SK-N-SH (cell line): ENCODE data around the gene PDZD2. TPM values are rescaled to one million over a fixed set of nuclear protein-coding genes. Genes with fewer than 3 reads are reported as not detected.

ENCODE experiments used
- CTCF ChIA-PET: fragments of 300-600, 350-600 bp; formaldehyde crosslinking; extraction: SDS; loops from one replicate; lab custom pipeline; 2021; lab: Yijun Ruan, JAX
- POLR2A ChIA-PET: fragments of 350-600 bp; sonication (Branson Sonifier 250); formaldehyde crosslinking; extraction: SDS; loops from one replicate; lab custom pipeline; 2020; ENCODE audit warnings: antibody characterized with exemption, inconsistent platforms; lab: Yijun Ruan, JAX
- DNase-seq: peaks from one replicate; pipeline ENCODE4 v3.0.0; 2012
- H2AFZ ChIP-seq: fragments of 200-600 bp; sonication (generic); 2 replicates; pipeline ENCODE4 v1.8.1; 2016; ENCODE audit warnings: antibody characterized with exemption, mild to moderate bottlenecking, low read depth
- H3F3A ChIP-seq: fragments of 200-600 bp; sonication (generic); replicated peaks from 2 replicates; pipeline ENCODE3; 2016; ENCODE audit warnings: antibody characterized with exemption, mild to moderate bottlenecking; ENCODE audit not compliant: insufficient read depth
- H3K27ac ChIP-seq, 2 experiments: fragments of 200-500 bp in 1 of 2; fragments of 200-600 bp in 1 of 2; sonication (Bioruptor generic) in 1 of 2; sonication (generic), shearing (Covaris generic) in 1 of 2; 2 replicates each; pipeline versions ENCODE4 v1.5.1 to v1.6.1; 2014 to 2016; ENCODE audit warnings: low read depth in 2 of 2, inconsistent platforms in 1 of 2, low read length in 1 of 2, mild to moderate bottlenecking in 1 of 2, mixed read lengths in 1 of 2
- H3K27me3 ChIP-seq: fragments of 200-600 bp; sonication (generic), shearing (Covaris generic); 2 replicates; pipeline ENCODE4 v1.6.1; 2016; ENCODE audit warnings: mixed run types; ENCODE audit not compliant: insufficient read depth
- H3K36me3 ChIP-seq, 2 experiments: fragments of 200-500 bp in 1 of 2; fragments of 200-600 bp in 1 of 2; sonication (Bioruptor generic) in 1 of 2; sonication (generic) in 1 of 2; replicated peaks in 1 of 2; 2 replicates each; pipeline versions ENCODE3 to v1.5.1; 2014 to 2016; ENCODE audit warnings: low read length in 1 of 2, mild to moderate bottlenecking in 1 of 2; ENCODE audit not compliant: insufficient read depth in 2 of 2, control insufficient read depth in 1 of 2
- H3K4me1 ChIP-seq, 2 experiments: fragments of 200-500 bp in 1 of 2; fragments of 200-600 bp in 1 of 2; sonication (Bioruptor generic) in 1 of 2; sonication (generic), shearing (Covaris generic) in 1 of 2; 2 replicates each; pipeline versions ENCODE4 v1.5.1 to v1.6.1; 2014 to 2016; ENCODE audit warnings: low read depth in 1 of 2, low read length in 1 of 2, mixed run types in 1 of 2; ENCODE audit not compliant: insufficient read depth in 2 of 2, control insufficient read depth in 1 of 2
- H3K4me2 ChIP-seq: fragments of 200-600 bp; sonication (generic), shearing (Covaris generic); 2 replicates; pipeline ENCODE4 v1.6.1; 2017; ENCODE audit warnings: mixed run types
- H3K4me3 ChIP-seq, 2 experiments: fragments of 200-500 bp in 1 of 2; fragments of 200-600 bp in 1 of 2; sonication (Bioruptor generic) in 1 of 2; sonication (generic), shearing (Covaris generic) in 1 of 2; 2 replicates each; pipeline versions ENCODE4 v1.5.1 to v1.8.1; 2014 to 2016; ENCODE audit warnings: low read depth in 2 of 2, inconsistent platforms in 1 of 2, low read length in 1 of 2, mild to moderate bottlenecking in 1 of 2, mixed read lengths in 1 of 2, moderate library complexity in 1 of 2
- H3K79me2 ChIP-seq: fragments of 200-600 bp; sonication (generic); 2 replicates; pipeline ENCODE4 v1.8.1; 2017; ENCODE audit warnings: mild to moderate bottlenecking; ENCODE audit not compliant: insufficient read depth
- H3K9ac ChIP-seq: fragments of 200-600 bp; sonication (generic); 2 replicates; pipeline ENCODE4 v1.6.1; 2017; ENCODE audit warnings: mixed run types
- H3K9me2 ChIP-seq: fragments of 200-600 bp; sonication (generic); 2 replicates; pipeline ENCODE4 v1.6.1; 2017; ENCODE audit warnings: mixed run types
- H3K9me3 ChIP-seq: fragments of 200-600 bp; sonication (generic); 2 replicates; pipeline ENCODE4 v1.6.1; 2017; ENCODE audit warnings: mixed run types, mild to moderate bottlenecking, moderate library complexity
- H4K20me1 ChIP-seq: fragments of 200-600 bp; sonication (generic); 2 replicates; pipeline ENCODE4 v1.6.1; 2017; ENCODE audit warnings: mild to moderate bottlenecking, mixed run types; ENCODE audit not compliant: insufficient read depth
- FOSL2 ChIP-seq: IDR thresholded peaks from 2 replicates; pipeline ENCODE4 v1.4.0; 2012; ENCODE audit warnings: low read depth, mild to moderate bottlenecking, moderate library complexity, borderline replicate concordance
- GABPA ChIP-seq: IDR thresholded peaks from 2 replicates; pipeline ENCODE4 v1.4.0; 2012; ENCODE audit warnings: low read depth, mild to moderate bottlenecking
- JUND ChIP-seq: IDR thresholded peaks from 2 replicates; pipeline ENCODE4 v1.4.0; 2012
- RAD21 ChIP-seq: IDR thresholded peaks from 2 replicates; pipeline ENCODE4 v1.6.1; 2012; ENCODE audit warnings: mild to moderate bottlenecking, low read length
- RXRA ChIP-seq: IDR thresholded peaks from 2 replicates; pipeline ENCODE4 v1.4.0; 2012; ENCODE audit warnings: low read depth, mild to moderate bottlenecking, borderline replicate concordance
- TAF1 ChIP-seq: IDR thresholded peaks from 2 replicates; pipeline ENCODE4 v1.6.1; 2012; ENCODE audit warnings: low read depth, mild to moderate bottlenecking, low read length, moderate library complexity, borderline replicate concordance
- TEAD4 ChIP-seq: IDR thresholded peaks from 2 replicates; pipeline ENCODE4 v1.4.0; 2012; ENCODE audit warnings: mild to moderate bottlenecking, borderline replicate concordance; ENCODE audit not compliant: insufficient read depth
- YY1 ChIP-seq: IDR thresholded peaks from 2 replicates; pipeline ENCODE4 v1.4.0; 2012; ENCODE audit warnings: low read depth, mild to moderate bottlenecking
- WGBS: methylation state at CpG from one replicate; pipeline ENCODE4 v1.1.6; 2017; ENCODE audit warnings: low lambda C conversion rate; 5-methylcytosine and 5-hydroxymethylcytosine counted together
- polyA plus RNA-seq, 3 experiments: library from polyadenylated mRNA; depleted of rRNA; stranded (reverse); fragments of >200 nt; gene quantifications; 2 replicates each; pipeline ENCODE4 v1.2.3, GENCODE V29; 2012
- TF ChIP-seq, protein P1 (sequence below): IDR thresholded peaks from 2 replicates; pipeline ENCODE4 v1.6.1; 2012; ENCODE audit warnings: mild to moderate bottlenecking, low read depth, low read length, moderate library complexity
- TF ChIP-seq, protein P2 (sequence below): IDR thresholded peaks from 2 replicates; pipeline ENCODE4 v1.4.0; 2012; ENCODE audit warnings: low read depth, borderline replicate concordance
- TF ChIP-seq, protein P3 (sequence below): fragments of 200-600 bp; sonication (generic); IDR thresholded peaks from 2 replicates; pipeline ENCODE4 v1.6.1; 2017; ENCODE audit warnings: antibody characterized with exemption, mild to moderate bottlenecking, moderate library complexity
- TF ChIP-seq, protein P4 (sequence below): IDR thresholded peaks from 2 replicates; pipeline ENCODE4; 2012

The PDZD2 gene
- polyA plus RNA-seq, 1 of the 3 experiments (the other 2 are of a cell fraction), result 0.13 TPM

DNA sequence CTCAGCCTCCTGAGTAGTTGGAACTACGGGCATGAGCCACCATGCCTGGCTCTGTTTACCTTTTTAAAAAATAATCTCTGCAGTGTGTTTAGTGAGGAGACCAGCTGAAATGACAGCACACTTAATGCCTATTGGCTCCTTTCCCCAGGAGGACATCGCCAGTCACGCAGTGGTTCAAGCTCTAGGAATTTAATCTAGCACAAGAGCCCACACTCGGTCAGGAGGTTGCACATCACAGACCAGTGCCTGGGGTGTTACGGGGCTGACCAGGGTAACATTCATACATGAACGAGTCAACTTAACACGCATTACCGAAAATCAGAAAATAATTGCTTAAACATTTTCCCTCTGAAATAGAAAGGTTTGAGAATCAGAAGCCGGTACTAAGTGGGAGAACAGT lies 318.2 kb downstream of the PDZD2 start:
- Histone ChIP-seq H3K27ac (no peak overlapping the region), H3K4me2 (no peak overlapping the region), H3F3A (no peaks in the 10 kb centered on the region), H3K27me3 (peaks cover 7% of the 10 kb centered on the region), H3K9me3 (no peaks in the 10 kb centered on the region), H2AFZ (no peak overlapping the region), H3K4me3 (no peak overlapping the region), H3K36me3 (no peaks in the 10 kb centered on the region), H3K9ac (no peak overlapping the region), H4K20me1 (no peaks in the 10 kb centered on the region), H3K79me2 (no peaks in the 10 kb centered on the region), H3K4me1 (no peaks in the 10 kb centered on the region; a peak in 2 of 4 replicates), H3K9me2 (no peaks in the 10 kb centered on the region)
- TF ChIP-seq, protein P1, sequence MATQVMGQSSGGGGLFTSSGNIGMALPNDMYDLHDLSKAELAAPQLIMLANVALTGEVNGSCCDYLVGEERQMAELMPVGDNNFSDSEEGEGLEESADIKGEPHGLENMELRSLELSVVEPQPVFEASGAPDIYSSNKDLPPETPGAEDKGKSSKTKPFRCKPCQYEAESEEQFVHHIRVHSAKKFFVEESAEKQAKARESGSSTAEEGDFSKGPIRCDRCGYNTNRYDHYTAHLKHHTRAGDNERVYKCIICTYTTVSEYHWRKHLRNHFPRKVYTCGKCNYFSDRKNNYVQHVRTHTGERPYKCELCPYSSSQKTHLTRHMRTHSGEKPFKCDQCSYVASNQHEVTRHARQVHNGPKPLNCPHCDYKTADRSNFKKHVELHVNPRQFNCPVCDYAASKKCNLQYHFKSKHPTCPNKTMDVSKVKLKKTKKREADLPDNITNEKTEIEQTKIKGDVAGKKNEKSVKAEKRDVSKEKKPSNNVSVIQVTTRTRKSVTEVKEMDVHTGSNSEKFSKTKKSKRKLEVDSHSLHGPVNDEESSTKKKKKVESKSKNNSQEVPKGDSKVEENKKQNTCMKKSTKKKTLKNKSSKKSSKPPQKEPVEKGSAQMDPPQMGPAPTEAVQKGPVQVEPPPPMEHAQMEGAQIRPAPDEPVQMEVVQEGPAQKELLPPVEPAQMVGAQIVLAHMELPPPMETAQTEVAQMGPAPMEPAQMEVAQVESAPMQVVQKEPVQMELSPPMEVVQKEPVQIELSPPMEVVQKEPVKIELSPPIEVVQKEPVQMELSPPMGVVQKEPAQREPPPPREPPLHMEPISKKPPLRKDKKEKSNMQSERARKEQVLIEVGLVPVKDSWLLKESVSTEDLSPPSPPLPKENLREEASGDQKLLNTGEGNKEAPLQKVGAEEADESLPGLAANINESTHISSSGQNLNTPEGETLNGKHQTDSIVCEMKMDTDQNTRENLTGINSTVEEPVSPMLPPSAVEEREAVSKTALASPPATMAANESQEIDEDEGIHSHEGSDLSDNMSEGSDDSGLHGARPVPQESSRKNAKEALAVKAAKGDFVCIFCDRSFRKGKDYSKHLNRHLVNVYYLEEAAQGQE, result no peak
- TF ChIP-seq RXRA, result no peak
- TF ChIP-seq, protein P2, sequence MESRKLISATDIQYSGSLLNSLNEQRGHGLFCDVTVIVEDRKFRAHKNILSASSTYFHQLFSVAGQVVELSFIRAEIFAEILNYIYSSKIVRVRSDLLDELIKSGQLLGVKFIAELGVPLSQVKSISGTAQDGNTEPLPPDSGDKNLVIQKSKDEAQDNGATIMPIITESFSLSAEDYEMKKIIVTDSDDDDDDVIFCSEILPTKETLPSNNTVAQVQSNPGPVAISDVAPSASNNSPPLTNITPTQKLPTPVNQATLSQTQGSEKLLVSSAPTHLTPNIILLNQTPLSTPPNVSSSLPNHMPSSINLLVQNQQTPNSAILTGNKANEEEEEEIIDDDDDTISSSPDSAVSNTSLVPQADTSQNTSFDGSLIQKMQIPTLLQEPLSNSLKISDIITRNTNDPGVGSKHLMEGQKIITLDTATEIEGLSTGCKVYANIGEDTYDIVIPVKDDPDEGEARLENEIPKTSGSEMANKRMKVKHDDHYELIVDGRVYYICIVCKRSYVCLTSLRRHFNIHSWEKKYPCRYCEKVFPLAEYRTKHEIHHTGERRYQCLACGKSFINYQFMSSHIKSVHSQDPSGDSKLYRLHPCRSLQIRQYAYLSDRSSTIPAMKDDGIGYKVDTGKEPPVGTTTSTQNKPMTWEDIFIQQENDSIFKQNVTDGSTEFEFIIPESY, result no peak
- no peak for TF ChIP-seq FOSL2
- no peak for TF ChIP-seq TAF1
- no peak for TF ChIP-seq YY1
- no peak for TF ChIP-seq JUND
- no peak for TF ChIP-seq RAD21
- TF ChIP-seq GABPA, result no peak
- no peak for TF ChIP-seq TEAD4
- TF ChIP-seq, protein P3, sequence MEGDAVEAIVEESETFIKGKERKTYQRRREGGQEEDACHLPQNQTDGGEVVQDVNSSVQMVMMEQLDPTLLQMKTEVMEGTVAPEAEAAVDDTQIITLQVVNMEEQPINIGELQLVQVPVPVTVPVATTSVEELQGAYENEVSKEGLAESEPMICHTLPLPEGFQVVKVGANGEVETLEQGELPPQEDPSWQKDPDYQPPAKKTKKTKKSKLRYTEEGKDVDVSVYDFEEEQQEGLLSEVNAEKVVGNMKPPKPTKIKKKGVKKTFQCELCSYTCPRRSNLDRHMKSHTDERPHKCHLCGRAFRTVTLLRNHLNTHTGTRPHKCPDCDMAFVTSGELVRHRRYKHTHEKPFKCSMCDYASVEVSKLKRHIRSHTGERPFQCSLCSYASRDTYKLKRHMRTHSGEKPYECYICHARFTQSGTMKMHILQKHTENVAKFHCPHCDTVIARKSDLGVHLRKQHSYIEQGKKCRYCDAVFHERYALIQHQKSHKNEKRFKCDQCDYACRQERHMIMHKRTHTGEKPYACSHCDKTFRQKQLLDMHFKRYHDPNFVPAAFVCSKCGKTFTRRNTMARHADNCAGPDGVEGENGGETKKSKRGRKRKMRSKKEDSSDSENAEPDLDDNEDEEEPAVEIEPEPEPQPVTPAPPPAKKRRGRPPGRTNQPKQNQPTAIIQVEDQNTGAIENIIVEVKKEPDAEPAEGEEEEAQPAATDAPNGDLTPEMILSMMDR, result no peak
- TF ChIP-seq, protein P4, sequence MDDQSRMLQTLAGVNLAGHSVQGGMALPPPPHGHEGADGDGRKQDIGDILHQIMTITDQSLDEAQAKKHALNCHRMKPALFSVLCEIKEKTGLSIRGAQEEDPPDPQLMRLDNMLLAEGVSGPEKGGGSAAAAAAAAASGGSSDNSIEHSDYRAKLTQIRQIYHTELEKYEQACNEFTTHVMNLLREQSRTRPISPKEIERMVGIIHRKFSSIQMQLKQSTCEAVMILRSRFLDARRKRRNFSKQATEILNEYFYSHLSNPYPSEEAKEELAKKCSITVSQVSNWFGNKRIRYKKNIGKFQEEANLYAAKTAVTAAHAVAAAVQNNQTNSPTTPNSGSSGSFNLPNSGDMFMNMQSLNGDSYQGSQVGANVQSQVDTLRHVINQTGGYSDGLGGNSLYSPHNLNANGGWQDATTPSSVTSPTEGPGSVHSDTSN, result no peak
- WGBS, result 73% methylated on average over 9 of the region's 9 CpGs
- no peak for DNase-seq
- POLR2A ChIA-PET, result no interaction called here
- CTCF ChIA-PET, result interaction anchor here (1.4 kb wide), 1 partner anchor 120 kb away, joined by 4 read pairs; no protein-coding TSS in a partner anchor
